GM18861 (cell line): Measurements from ENCODE around the gene CCNDBP1.

ENCODE experiments used
- ATAC-seq: cut with Tn5 transposase; IDR thresholded peaks from one replicate; pipeline ENCODE4 v1.9.1; 2021; ENCODE audit not compliant: unreplicated experiment

Gene CCNDBP1

DNA sequence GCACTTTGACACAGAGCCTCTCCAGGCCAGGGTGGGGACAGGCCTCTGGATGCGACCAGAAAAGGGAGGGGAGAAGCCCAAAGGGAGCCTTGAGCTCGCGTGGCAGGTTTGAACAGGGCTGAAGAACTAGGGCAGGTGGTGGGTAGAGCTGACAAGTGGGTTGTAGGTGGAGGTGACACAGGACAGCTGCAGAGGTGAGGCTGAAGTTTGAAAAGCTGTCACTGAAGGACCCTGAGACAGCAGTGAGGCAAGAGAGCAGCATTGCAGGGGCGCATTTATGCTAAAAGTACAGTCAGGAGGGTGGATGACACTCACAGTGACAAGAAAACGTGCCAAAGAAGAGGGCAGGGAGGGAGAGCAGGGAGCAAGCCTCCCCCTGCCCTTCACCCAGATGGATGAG is 57.4 kb downstream of the CCNDBP1 start:
- no peak for ATAC-seq

DNA sequence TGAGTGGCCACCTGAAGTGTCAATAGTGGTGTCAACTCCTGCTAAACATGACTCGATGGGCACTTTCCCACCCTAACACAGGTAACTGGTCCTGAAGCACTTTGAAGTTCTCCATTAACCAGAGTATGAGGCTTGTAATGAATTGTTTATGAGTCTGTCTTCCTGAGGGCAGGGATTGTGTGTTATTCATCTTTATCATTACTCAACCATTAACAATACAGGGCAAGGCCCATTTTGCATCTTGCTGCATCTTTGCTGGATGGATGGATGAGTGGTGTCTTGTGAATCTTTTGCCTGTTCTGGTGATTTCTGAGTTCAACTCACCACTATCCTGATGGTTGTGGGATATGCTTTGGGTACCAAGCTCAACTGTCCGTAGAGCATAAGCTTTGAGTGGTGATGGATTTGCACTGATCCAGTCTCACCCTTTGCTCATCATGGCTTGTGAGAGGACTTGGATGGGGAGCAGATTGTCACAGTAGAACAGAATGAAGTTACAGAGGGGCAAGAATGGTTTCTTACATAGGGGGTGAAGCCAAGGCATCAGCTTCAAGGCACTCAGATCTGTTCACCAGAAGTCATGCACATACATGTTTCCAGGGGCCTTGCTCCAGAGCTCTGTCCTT is 57.9 kb downstream of the CCNDBP1 start:
- ATAC-seq, result no peak

- no peak for ATAC-seq
Measured at GRCh38 chr15:43244092-43244491, 58.9 kb downstream of the CCNDBP1 start.

- ATAC-seq, result no peak
Measured at GRCh38 chr15:43246261-43246774, 61.1 kb downstream of the CCNDBP1 start.
